ENCODE measurements around the gene CARHSP1.

CARHSP1 gene

GRCh38 chr16:8869212-8869987 is 594 bp upstream of the CARHSP1 start:
- no peak for DNase-seq

GRCh38 chr16:8867932-8868415 is 832 bp downstream of the CARHSP1 start:
- no peak for DNase-seq

GRCh38 chr16:8867216-8867931 is 1.4 kb downstream of the CARHSP1 start:
- peak; percentile 33 for DNase-seq

GRCh38 chr16:8866884-8867215 is 2.0 kb downstream of the CARHSP1 start:
- DNase-seq, result no peak

GRCh38 chr16:8866118-8866883 is 2.5 kb downstream of the CARHSP1 start:
- no peak for DNase-seq

- DNase-seq, result no peak
Observed at GRCh38 chr16:8865145-8865882, 3.5 kb downstream of the CARHSP1 start.

GRCh38 chr16:8864480-8865110 is 4.2 kb downstream of the CARHSP1 start:
- DNase-seq, result no peak

GRCh38 chr16:8863594-8864424 is 5.0 kb downstream of the CARHSP1 start:
- DNase-seq, result no peak

GRCh38 chr16:8862309-8863130 is 6.3 kb downstream of the CARHSP1 start:
- DNase-seq, result no peak

- no peak for DNase-seq
Observed at GRCh38 chr16:8861563-8862308, 7.1 kb downstream of the CARHSP1 start.

- DNase-seq, result no peak
Observed at GRCh38 chr16:8859913-8860881, 8.6 kb downstream of the CARHSP1 start.

GRCh38 chr16:8858994-8859912 is 9.6 kb downstream of the CARHSP1 start:
- no peak for DNase-seq

GRCh38 chr16:8855972-8856371 is 12.8 kb downstream of the CARHSP1 start:
- no peak for DNase-seq

GRCh38 chr16:8855051-8855786 is 13.6 kb downstream of the CARHSP1 start:
- no peak for DNase-seq

- no peak for DNase-seq
Observed at GRCh38 chr16:8854298-8854948, 14.4 kb downstream of the CARHSP1 start.

- no peak for DNase-seq
Observed at GRCh38 chr16:8853611-8854010, 15.2 kb downstream of the CARHSP1 start.
